LHCN-M2 (cell line): ENCODE data around the gene DOCK1. TPM values are rescaled to one million over a fixed set of nuclear protein-coding genes. Genes with fewer than 3 reads are reported as not detected.
A peak's percentile ranks its signal among the peaks of the same experiment; 100 is the strongest.

Experiments
- DNase-seq: peaks from one replicate; pipeline ENCODE4 v3.0.0-alpha.2; 2012; ENCODE audit warnings: low read depth
- total RNA-seq: library from RNA; depleted of rRNA; stranded (reverse); fragments of >200 nt; gene quantifications from 2 replicates; pipeline ENCODE4 v1.2.3, GENCODE V29; 2014

DOCK1 gene
- total RNA-seq, 1 experiment from 2014 or later = 45.5 TPM

DNA sequence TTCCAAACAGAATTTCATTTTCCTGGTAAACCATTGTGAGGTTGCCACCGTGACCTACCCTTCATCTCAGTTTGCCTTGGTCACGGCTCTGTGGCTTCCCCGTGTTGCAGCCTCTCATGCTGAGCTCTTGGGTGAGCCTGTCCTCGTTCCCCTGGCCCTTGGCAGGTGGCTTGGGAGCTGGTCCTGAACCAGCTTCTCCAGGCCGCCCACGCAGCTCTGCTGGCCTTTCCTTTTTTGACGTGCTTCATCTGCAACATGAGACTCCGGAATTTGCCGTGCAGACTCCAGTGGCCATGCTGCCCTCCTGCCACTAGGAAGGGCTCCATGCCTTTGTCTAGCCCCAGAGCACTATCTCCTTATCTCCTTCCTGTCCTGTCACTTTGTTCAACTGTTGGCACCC, 550.9 kb downstream of the DOCK1 start:
- DNase-seq = no peak

DNA sequence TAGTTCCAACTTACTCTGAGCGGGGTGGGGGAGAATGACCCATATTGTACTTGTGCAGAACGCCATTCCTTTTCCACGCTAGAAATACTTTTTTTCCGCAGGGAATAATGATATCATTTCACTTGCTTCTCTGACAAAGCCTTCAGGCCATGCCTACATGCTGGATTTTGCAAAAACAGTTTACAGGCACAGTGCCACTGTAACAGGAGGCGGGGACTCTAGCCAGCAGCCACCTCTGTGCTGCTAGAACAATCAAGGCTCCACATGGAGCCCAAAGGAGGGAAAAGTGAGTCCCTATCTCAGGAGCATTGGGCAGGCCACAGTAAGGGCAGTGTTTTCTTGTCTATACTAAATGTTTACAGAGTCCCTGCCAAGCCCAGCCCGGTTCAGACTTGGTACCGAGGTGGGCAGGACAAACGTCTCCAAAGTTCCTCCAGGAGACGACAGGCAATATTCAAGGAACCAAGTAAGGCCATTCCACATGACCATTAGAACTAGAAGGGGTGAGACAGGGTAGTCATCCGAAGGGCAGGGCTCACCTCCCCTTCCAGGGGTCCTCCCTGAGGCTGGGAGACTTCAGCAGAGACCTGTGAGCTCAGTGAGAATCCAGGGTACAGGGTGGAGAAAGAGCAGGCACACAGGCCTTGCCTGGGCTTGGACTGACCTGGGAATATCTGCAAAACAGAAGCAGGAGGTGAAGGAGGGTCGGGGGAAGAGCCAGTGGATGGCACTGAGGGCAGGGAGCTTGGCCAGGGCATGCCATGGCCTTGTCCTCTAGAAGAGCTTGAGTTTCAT, 553.0 kb downstream of the DOCK1 start:
- DNase-seq = no peak

DNA sequence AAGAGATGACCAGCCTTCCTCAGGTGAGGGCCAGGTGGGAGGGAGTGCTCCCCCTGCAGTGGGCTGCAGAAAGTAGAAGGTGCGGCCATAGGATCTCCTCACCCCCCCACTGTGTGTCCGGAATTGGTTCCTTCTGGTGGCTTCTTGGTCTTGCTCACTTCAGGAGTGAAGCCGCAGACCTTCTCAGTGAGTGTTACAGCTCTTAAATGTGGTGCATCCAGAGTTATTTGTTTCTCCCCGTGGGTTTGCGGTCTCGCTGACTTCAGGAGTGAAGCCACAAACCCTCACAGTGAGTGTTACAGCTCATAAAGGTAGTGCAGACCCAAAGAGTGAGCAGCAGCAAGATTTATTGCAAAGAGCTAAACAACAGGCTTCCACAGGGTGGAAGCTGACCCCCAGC, 553.6 kb downstream of the DOCK1 start:
- no peak for DNase-seq

DNA sequence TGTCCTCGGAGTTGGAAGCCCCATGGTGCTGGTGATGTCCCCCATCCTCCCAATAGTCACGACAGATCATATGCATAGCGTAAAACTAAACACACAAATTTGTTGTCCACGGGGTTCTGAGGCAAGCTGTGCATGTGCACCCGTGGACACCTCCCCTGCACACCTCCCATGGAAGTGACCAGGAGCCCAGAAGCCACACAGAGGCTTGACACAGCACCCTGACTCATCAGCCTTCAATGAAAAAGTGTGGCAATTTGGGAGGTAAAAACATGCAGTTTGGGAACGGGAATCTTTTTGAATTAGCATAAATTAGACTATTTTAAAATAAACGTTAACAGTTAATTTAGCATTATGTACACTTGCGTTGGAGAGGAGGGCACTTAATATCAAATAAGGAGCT, 554.7 kb downstream of the DOCK1 start:
- no peak for DNase-seq

GRCh38 chr10:127462643-127463295, 557.5 kb downstream of the DOCK1 start:
- no peak for DNase-seq

DNA sequence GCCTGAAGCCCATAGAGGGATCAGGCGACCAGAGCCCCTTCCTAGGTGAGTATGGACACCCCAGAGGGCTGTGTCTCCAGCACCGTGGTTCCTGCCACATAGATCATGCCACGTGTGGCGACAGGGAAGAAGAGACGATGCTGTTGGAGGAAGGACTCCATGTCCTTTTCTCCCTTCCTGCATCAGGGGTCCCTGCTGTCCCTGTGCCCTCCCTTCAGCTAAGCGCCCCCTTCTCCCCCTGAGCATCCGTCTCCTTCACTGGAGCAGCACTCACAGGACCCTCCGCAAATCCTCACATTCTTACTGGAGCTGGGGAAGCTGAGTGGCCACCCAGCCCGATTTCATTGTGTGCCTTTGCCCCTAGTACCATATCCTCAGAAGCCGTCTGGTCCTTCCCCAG, 558.3 kb downstream of the DOCK1 start:
- no peak for DNase-seq

- no peak for DNase-seq
These were observed 559.3 kb downstream of the DOCK1 start for GRCh38 chr10:127464561-127464960.

DNA sequence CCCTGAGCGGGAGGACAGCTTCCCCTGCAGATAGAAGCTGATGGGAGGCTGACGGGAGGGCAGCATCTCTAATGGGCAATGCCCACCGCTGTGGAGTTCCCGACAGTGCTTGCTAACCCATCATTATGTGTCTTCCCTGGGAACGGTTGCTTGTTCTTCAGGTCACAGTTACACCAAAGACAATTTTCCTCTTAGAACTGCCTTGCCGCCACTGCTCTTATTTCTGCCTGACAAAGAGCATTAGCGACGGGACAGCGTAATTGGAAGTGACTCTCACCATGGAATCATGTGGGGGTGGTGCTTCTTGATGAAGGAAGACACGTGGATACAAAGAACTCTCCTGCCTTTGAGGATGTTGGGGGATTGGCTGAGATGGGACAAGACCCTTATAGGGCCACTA, 562.6 kb downstream of the DOCK1 start:
- DNase-seq = no peak

DNA sequence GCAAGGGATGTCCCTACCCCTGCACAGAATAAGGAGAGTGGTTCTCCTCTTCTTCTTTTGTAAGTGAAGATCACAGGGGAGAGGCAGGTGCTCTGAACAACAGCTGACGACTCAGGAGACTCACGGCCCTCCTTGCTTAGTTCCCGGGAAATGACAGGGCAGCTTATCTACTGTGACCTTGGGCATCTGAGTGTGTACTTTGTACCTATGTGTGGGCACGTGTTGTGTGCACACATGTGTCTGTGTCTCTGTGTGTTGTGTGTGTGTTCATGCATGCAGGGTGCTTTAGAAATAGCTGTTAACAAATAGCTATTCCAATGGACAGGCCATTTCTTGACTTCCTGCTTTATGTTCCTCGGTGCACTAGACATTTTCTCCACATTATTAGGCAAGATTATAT, 563.4 kb downstream of the DOCK1 start:
- no peak for DNase-seq

GRCh38 chr10:127470911-127471310, 565.7 kb downstream of the DOCK1 start:
- DNase-seq = no peak

DNA sequence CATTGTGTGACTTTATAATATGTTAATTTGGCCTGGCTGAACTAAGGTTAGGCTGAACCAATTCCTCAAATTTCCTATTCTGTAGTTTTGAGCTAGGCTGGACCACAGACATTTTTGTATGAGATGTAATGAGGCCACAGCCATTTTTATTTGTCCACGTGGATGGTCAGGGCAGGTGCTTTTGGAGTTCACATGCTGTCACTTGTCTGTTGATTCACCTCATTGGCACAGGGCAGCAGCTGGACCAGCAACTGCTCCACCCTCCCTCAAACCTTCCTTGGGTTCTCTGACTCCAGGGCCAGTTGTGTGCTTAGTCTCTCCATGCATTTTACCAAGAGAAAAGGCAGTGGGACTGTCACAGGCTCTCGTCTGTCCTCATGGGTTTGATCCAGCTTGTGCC, 567.7 kb downstream of the DOCK1 start:
- DNase-seq = no peak

- DNase-seq = no peak
These were observed 569.3 kb downstream of the DOCK1 start for GRCh38 chr10:127474501-127474900.

DNA sequence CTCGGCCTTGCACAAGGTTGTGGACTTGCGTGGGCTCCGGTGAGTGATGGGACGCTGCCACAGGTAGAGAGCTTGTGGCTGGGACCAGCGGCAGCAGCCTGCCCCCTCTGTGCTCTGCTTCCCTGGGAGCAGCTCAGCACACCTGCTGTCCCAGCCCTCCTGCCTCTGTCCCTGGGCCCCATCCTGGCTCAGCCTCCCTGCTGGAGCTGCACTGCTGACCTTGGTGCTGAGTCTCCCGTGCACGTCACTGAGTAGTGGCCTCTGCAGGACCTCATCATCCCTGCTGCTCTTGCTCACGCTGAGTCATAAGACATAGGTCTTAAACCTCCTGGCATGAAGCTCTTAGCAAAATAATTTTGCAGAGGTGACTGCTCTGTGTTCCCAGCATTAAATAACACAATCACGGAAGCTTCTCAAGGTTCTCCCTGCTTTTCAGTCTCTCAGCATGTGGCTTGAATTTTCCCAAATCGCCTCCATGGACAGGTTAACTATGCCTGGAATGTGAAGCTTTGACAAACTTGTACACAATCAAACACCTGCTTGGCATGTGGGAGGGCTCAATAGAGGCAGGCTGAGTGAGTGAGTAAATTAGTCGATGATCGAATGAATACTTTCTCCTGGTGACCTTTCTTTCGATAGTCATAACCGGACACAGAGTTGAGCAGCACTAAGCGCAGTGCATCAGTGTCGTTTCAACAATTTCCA, 580.1 kb downstream of the DOCK1 start:
- peak; percentile 26 for DNase-seq

DNA sequence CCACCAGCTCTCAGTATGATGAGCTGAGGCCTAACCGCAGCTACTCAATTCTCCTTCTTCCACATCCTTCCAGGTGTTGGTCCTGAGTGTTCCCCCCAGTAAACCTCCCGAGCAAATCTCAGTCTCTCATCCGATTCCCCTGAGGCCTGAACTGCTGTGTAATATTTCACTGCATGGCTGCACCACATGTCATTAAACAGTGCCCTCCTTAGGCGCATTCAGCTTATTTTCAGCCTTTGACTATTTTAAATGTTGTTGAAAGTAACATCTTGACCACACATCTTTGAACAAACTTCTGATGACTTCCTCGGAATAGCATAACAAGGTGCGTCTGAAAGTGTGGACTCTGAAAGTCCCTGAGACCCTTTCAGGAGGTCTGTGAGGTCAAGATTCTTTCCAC, 581.1 kb downstream of the DOCK1 start:
- no peak for DNase-seq

GRCh38 chr10:127492607-127493250, 587.5 kb downstream of the DOCK1 start:
- DNase-seq = no peak

- no peak for DNase-seq
These were observed 590.8 kb downstream of the DOCK1 start for GRCh38 chr10:127496035-127496434.

GRCh38 chr10:127497685-127498084, 592.5 kb downstream of the DOCK1 start:
- no peak for DNase-seq

DNA sequence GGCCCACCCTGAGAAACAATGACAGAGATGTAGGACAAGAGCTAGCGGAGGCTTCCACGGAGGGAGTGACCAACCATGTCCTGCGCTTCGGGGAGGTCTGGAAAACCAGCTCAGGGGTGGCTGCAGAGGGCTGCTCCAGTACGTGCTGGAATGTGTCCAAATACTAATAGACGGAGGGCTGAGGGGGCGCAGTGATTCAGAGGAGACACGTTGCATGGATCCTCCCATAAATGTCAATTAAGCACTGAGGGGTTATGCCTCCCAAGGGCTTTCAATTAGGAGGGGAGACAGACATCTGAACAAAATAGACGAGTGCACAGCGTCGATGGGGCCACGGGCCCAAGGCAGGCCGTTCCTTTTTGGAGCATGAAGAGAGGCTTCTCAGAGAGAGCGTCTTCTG, 592.9 kb downstream of the DOCK1 start:
- no peak for DNase-seq

GRCh38 chr10:127500127-127500526, 594.9 kb downstream of the DOCK1 start:
- no peak for DNase-seq
